Esophagus muscularis mucosa (tissue), 3 donors: ENCODE measurements around the gene PSMC5.

ENCODE experiments used
- CTCF ChIP-seq, 3 experiments: fragments of 200-600 bp in 2 of 3; fragments of 450-650 bp in 1 of 3; sonication (generic) in 2 of 3; IDR thresholded peaks; one replicate each; pipeline ENCODE4 v1.5.1; 2017 to 2019; ENCODE audit warnings: antibody characterized with exemption in 3 of 3, mild to moderate bottlenecking in 2 of 3, moderate library complexity in 1 of 3
- POLR2A ChIP-seq: fragments of 450-650 bp; IDR thresholded peaks from one replicate; pipeline ENCODE4 v1.6.1; 2017; ENCODE audit warnings: antibody characterized with exemption, moderate library complexity, mild to moderate bottlenecking, low read depth
- POLR2AphosphoS5 ChIP-seq, 2 donors: sonication (generic); formaldehyde crosslinking; IDR thresholded peaks; one replicate each; pipeline ENCODE4 v1.6.1; 2017; ENCODE audit warnings: antibody characterized with exemption in 2 of 2

- TF ChIP-seq POLR2AphosphoS5 (IDR thresholded peaks at IDR 0.05) (no peak), CTCF (IDR thresholded peaks at IDR 0.05) (no peak), POLR2A (no peak)
Measured at GRCh38 chr17:63804328-63804727, 22.9 kb upstream of the PSMC5 start.
